ENCODE data around the gene PITPNM2.

DNA sequence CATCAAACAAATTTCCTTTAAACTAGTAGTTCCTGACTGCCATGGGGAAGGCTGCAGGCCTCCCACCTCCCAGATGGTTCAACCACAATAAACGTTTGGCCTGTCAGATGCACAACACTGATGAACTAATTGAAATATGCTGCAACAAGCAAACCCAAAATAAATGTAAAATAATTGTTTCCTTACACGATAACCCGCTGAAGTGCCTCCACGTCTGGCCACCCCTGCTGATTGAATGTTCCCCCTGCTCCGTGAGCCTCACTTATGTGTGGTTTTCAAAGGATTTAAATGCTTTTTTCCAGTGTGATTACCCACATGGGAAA is 8.4 kb downstream of the PITPNM2 start:
- TF ChIP-seq CTCF (IDR thresholded peaks at IDR 0.05): no peak
- TF ChIP-seq POLR2A (IDR thresholded peaks at IDR 0.05): no peak

Measured in lower leg skin (tissue), 3 donors.